HG03025 (cell line): ENCODE results near the gene ESR2.
"Not testable (repeated sequence)": the region's sequence is repeated elsewhere in the genome, so short reads cannot be mapped to it uniquely, and the experiment has no call there.

Source experiments
- ATAC-seq: cut with Tn5 transposase; IDR thresholded peaks from one replicate; pipeline ENCODE4 v1.9.1; 2021; ENCODE audit warnings: mild to moderate bottlenecking, moderate library complexity; ENCODE audit not compliant: unreplicated experiment, low FRiP score

ESR2 gene

DNA sequence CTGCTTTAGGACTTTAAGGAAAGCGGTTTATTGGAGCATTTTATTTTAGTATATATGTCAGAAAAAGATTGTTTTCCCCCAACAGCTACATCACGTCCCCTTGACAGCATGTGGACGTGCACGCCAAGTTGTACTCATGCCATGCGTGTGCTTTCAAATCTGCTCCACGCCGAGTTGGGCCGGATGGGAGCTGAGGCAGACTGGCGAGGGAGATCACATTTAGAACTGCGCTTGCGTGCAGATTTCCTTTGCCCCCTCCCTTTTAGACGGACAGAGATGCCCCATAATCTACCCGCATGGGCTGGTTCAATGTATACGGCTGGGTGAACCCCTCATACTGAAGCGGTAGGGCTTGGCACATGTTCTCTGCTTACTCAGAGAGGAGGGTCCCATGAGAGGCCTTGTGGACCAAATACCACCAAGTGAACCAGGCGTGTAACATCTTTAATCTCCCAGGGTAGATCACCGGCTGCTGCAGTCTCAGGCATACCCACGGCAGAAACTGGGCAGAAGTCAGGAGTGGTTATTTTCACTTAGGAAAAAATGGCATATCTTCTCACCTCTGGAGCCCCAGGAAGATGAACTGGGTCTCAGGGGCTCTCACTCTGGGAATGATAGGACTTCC, 92.1 kb downstream of the ESR2 start:
- no peak for ATAC-seq

DNA sequence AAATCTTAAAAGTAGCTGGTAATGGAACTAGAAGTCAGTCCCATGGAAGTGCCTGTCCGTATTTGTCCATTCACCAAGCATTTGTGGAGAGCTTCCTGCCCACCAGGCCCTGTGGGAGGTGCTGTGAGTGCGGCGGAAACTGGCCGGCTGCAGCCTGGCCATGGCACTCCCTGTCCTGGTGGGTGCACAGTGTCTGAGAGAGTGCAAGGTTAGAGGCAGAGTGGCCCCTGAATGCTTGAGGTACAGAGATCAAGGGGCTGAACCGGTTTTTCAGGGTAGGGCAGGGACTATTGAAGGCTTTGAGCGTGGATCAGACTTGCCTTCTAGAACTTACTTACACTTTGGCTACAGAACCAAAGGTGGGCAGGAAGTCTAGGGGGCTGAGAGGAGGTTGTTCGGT, 92.9 kb downstream of the ESR2 start:
- ATAC-seq, result no peak

DNA sequence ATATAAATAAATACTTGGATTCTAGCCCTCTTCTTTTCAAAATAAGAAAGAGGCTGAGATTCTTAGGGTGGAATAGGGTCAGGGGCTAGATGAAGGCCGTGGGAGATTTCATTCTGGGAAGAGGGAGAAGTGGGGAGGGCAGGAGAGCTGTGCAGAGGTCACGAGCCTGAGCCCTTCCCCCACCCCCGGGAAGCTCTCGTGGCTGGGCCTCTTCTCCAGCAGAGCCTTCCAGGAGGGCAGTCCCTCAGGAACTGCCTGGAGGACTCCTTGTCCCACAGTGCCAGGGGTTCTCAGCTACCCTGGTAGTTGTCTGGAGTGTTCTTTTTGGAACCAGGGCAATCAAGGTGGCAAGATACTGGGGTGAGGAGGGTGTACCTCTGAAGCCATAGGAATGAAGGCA, 94.0 kb downstream of the ESR2 start:
- ATAC-seq, result no peak

DNA sequence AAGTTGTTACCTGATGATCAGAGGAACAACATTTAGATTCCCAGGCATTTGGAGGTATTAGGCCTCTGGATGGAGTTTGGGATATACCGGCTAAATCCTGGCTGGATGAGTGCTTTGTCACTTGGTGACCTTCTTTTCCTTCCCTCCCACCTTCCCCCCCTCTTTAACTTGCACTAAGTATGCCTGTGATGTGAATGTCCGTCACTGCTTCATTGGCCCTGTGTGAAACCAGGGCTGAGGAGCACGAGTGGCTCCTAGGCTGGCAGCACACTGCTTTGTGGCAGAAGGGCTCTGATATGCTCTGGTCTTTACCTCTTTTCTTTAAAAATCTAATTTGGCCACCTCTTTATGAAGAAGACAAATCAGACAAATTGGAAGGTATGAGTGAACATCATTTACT, 95.7 kb downstream of the ESR2 start:
- no peak for ATAC-seq

DNA sequence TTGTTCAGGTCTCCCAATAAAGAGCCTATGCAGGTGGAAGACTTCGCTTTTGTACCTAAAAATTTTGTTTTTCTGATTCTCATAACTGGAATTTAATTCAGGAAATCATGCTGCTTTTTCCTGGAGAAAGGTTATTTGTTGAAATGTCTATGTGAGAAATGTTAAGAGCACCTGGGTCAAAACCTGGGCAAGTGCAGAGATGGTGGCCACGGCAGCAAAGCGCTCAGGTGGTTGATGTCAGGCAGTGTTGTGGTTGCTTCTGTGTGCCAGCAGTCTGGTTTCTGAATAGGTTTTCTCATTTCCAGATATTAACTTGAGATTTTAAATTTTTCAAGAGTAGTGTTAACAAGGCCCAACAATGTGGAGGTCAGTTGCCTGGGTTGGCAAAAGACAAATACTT, 96.2 kb downstream of the ESR2 start:
- no peak for ATAC-seq

DNA sequence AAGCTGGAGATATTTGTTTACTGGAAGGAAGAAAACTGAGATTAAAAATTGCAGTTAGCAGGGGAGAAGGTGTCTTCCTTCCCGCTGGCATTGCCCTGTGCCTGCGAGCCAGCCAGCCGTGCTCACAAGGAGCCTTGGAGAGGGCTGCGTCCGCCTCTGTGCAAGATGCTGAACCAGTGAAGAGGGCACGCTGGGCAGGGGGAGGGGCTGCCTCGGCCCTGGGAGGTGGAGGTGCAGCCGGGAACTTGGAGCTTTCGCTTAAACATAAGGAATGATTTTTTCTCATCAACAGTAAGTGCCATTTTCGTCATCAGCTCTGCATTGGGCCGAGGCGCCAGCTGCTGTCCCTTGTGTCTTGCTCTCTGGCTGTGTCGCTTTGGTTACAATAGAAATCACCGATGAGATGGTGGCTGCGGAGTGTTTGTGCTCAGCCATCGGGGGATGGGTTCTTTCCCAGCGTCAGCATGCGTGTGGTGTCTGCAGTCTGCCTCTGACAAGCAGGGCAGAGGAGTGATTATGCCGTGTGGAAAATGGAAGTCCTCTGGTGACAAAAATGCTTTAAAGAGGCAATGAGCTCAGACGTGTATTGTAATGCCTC, 97.3 kb downstream of the ESR2 start:
- no peak for ATAC-seq

DNA sequence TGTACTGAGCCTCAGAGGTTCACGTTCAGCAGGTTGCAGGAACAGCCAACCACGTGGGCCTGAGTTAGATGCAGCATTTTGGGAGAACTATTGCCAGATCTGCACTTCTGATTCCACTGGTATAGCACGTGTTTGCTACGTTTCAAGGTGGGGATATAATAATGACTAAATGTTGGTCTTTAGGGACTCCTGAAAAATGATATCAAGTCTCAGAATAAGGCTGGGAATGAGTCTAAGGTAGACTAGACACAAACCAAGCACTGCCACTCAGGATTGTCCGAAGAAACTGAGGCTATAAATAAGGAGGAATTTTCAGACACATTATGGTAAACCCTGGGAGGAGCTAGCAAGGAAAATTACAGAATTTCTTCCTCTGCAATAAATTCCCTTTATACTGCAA, 98.1 kb downstream of the ESR2 start:
- ATAC-seq, result no peak

DNA sequence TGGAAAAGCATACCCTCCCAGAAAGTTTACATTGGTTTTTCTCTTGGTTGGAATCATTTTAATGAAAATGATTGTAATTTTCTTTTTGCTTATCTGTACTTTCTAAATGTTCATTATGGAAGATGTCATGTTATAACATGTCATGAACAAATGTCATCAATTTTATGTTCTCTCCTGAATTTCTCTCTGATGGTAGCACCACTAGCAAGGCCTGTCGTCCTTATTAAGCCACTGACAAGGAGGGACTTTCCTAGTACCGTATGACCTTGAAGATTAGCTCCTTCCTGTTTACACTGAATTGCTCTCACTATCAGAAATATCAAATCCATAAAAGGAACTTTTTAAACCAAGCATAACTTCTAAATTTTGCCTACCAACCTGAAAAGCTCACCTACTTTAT, 99.0 kb downstream of the ESR2 start:
- no peak for ATAC-seq

DNA sequence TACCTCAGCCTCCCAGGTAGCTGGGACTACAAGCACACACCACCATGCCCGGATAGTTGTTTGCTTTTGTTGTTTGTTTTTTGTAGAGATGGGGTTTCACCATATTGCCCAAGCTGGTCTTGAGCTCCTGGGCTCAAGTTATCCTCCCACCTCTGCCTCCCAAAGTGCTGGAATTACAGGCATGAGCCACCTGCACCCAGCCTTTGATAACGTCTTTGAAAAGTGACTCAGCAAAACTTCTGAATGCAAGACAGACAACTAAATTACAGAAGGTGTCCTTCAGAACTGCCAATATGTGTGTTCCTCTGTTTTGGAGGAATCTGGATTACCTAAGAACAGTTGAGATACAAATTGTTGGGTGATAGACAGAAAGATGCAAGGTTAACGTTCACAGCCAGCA, 99.8 kb downstream of the ESR2 start:
- no peak for ATAC-seq

DNA sequence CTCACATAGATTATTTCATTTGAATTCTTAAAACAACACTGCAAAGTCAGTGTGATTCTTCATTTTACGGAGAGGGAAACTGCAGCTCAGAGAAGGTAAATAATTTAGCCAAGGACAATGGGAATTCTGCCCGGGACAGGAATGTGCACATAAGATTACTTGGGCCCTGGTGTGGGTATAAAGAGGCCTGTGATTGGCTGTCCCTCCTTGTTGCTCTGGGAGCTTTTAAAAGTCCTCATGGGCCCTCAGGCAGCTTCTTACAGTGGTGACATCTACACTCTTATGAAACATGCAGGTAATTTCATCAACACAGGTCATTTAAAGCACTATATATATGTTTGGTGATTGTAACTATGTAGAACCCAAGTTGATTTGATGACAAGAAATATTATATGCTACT, 100.3 kb downstream of the ESR2 start:
- no peak for ATAC-seq

DNA sequence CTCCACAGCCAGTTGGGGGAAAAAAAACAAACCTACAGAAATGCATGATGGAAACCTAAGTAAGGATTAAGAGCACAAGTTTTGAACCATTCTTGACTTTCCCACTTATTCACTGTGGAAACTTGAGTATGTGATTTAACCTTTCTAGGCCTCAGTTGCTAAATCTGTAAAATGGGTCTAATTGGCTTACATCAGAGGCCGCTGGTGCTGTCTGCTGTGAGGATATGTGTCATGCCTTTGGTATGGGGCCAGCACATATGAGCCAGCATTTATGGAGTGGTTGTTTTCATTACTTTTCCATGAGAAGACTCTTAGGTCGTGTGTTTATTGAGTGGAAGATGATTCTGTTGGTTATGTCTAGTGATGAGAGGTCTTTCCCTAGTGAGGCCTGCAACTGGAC, 102.4 kb downstream of the ESR2 start:
- no peak for ATAC-seq

DNA sequence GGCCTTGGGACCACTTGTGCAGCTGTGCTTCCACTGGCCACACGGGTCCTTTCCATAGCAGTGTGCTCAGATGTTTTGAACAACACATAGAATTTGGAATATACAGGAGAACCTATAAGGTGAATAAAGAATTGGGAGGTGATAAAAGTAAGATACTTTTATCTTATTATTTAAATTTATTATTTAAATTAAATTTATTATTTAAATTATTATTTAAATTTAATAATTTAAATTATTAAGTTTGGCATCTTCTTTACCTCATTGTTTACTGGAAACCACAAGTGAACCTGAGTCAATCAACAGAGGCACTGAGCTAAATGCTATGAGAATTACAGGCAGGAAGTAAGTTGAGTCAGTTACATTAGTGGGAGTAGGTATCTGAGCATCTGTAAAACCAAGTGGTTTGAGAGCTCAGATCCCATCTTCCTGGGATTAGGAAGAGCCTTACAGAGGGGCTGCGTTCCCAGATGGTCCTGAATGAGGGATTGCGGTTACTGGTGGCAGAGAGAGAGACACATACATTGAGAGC, 103.1 kb downstream of the ESR2 start:
- ATAC-seq, result no peak

DNA sequence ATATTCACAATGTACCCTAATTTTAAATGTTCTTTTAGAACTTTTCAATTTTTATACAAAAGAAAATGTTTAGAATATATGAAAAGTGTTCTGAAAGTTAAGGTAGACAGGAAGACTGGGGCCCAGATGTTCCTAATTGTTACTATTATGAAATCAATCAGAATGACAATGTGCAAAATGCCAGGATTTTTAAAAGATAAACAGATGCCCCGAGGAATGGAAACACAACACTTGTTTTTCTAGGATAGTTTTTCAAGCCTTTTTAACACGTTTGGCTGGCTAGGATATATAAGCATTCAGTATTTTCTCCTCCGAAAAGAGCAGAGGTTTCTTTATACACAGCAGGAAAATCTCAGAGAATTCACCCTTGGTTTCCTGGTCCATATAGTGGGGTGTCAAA, 106.8 kb downstream of the ESR2 start:
- no peak for ATAC-seq

DNA sequence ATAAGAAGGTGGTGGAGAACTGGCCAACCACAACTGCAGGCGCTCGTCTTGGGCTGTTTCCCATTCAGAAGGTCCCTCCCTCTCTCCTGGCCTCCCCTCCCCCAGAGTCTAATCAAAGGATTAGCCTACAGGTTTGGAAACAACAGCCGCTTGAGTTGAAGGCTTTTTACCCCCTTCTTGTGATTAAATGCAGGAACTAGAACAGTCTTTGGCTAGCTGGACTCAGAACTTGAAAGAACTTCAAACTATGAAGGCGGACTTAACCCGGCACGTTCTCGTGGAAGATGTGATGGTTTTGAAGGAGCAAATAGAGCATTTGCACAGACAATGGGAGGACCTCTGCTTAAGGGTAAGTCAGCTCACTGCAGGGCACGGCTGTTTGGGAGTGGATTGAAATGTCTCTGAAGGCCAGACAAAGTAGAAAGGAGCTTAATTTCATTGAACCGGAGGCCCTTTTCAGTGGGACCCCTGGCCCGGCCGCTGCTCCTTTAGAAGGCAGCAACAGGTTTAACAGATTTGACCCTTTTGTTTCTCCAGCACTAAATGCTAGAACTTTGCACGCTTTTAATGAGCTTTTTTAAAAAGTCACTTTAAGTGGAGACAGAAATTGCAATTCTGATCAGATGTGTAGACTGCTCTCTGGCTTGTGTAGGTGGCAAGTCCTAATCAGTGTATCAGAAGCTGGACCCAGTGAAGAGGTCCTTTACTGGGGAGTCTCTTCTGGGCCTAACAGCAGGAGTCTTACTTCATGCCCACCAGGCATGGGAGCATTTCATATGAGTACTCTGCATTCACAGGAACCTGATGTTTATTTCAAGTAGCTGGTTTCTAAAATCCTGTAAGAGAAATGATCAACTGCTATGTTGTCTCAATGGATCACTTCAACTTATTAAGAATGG, 107.7 kb downstream of the ESR2 start:
- no peak for ATAC-seq

DNA sequence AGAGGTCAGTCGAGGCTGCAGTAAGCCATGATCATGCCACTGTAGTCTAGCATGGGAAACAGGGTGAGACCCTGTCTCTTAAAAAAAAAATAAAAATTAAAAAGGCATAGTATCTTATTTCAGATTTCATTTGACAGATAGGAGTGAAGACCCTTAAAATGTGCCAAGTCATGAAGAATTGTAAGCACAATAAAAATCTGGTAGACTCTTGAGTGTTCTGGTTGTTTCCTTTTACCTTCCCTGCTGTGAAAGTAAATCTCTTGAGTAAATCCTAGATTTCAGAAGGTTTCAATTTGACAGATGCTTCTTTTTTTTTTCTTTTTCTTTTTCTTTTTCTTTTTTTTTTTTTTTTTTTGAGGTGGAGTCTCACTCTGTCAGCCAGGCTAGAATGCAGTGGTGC, 109.0 kb downstream of the ESR2 start:
- no peak for ATAC-seq

DNA sequence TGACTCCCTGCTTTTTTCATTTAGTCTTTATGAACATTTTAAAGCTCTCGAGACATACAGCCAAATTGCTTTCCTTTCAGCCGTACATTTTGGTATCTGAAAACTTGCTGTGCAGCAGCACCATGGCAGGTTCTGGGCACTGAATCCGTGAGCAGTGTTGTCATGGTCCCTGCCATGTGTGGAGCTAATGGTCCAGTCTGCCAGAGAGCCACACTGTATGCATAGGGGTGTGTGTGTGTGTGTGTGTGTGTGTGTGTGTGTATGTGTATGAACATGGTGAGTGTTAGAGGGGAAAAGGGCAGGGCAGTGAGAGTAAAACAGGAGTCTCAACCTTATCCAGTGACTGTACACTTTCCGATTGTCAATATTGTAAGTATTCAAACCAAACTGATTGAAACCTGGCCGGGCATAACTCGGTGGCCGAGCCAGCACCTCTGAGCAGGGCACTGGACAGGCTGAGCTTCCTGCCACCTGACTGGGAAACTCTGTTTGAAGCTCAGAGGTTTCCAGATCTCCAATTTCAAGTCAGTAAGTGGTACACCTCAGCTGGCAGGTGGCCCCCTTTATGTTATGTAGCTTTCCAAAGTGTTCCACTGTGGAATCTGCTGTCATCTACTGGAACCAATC, 110.0 kb downstream of the ESR2 start:
- ATAC-seq, result no peak

DNA sequence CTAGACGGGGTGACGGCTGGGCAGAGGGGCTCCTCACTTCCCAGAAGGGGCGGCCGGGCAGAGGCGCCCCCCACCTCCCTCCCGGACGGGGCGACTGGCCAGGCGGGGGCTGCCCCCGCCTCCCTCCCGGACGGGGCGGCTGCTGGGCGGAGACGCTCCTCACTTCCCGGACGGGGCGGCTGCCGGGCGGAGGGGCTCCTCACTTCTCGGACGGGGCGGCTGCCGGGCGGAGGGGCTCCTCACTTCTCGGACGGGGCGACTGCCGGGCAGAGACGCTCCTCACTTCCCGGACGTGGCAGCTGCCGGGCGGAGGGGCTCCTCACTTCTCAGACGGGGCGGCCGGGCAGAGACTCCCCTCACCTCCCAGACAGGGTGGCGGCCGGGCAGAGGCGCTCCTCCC, 111.3 kb downstream of the ESR2 start:
- ATAC-seq, result not testable (repeated sequence)

DNA sequence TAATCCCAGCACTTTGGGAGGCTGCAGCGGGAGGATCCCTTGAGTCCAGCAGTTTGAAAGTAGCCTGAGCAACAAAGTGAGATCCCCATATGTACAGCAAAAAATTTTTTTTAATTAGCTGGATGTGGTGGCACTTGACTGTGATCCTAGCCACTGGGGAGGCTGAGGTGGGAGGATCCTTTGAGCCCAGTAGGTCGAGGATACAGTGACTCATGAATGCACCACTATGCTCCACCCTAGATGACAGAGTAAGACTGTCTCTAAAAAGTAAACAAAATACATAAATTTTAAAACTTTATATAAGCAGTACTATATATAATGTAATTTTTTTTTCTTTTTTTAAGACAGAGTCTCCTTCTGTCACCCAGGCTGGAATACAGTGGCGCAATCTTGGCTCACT, 115.4 kb downstream of the ESR2 start:
- no peak for ATAC-seq

DNA sequence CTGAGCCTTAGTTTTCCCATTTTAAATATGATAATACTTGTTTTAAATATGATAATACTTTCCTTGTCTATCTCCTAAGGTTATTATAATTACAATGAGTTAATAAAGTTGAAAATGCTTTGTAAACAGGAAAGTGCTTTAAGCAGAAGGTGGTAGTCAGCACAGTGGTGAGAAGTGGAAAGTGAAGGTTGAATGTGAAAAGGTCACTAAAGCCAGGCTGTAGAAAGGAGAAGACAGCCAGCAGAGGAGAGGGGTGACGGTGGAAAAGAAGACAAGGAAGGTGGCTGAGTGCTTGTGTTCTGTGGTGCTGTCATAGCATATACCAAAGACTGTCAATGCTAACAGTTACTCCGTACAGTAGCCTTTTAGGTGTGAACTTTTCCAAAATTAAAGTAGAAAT, 117.8 kb downstream of the ESR2 start:
- ATAC-seq, result no peak

DNA sequence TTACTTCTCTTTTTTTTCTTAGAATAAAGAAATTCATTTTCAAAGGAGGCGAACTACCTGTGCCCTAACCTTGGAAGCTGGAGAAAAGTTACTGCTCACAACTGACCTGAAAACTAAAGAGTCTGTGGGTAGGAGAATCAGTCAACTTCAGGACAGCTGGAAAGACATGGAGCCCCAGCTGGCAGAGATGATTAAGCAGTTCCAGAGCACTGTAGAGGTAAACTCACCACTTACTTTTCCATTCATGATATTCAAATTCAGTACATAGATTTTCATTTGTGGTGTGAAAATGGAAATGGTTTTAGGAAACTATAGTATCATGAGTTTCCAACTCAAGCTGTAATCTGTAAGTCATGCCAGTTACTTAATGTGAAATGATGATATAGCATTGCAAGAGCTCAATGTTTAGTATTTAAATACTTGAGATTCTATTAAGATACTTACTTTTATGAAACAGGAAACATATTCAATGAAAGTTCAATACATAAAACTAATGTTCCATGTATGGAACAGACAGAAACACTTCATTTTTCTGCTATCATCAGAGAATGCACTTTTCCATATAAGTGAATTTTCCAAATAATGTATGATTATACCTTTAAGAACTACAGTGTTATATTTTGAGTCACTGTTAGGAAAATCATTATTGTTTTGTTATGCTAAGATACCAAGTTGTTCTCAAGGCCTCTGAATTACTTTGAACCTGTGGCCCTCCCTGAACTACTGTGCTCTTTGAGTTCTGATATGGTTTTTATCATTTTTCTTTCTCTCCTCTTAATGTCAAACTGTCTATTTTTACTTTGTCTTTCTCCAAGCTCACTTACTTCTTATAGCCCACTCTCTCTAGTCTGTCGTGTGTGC, 119.0 kb downstream of the ESR2 start:
- no peak for ATAC-seq
